ENCODE data around the gene NKD1.

DNA sequence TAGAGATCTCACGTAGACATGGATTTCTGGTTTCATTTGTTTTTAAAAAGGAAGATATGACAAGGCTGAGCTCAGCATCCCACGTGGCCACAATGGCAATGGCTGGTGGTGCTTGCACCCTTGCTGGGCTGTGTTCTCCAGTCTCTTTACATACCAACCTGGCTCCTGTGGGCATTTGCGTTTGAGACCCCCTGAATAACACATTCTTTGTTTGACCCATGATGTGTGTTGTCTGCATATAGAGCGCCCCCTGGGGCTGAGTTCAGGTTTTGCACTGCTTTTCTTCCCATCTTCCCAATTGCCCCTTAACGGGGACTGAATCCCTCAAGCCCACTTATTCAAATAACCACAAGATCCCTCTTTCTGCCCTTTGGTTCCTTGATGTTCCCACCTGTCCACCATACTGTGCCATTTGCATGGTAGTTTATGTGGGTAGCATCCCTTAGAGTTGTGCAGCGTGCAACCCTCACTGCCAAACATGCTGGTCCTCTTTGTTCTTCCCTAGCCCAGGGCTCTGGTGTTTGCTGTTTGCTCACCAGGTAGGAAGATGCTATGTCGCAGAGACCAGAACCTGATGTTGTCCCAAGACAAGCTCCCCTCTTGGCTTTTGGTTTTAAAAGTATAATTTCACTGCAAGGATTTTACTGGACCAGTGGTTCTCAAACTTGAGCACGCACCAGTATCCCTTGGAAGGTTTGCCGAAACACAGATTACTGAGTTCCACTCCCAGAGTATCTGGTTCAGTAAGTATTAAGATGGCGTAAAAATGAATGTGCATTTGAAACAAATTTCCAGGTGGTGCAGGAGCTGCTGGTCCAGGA, 38.5 kb upstream of the NKD1 start:
- TF ChIP-seq, protein P1, sequence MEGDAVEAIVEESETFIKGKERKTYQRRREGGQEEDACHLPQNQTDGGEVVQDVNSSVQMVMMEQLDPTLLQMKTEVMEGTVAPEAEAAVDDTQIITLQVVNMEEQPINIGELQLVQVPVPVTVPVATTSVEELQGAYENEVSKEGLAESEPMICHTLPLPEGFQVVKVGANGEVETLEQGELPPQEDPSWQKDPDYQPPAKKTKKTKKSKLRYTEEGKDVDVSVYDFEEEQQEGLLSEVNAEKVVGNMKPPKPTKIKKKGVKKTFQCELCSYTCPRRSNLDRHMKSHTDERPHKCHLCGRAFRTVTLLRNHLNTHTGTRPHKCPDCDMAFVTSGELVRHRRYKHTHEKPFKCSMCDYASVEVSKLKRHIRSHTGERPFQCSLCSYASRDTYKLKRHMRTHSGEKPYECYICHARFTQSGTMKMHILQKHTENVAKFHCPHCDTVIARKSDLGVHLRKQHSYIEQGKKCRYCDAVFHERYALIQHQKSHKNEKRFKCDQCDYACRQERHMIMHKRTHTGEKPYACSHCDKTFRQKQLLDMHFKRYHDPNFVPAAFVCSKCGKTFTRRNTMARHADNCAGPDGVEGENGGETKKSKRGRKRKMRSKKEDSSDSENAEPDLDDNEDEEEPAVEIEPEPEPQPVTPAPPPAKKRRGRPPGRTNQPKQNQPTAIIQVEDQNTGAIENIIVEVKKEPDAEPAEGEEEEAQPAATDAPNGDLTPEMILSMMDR (IDR thresholded peaks at IDR 0.05; ENCODE audit: low read depth, low read length), result peak; percentile 97
- no peak for TF ChIP-seq EZH2phosphoT487 (IDR thresholded peaks at IDR 0.05; ENCODE audit: low read depth)
